ENCODE results near the gene SAYSD1. TPM values are rescaled to one million over a fixed set of nuclear protein-coding genes. Genes with fewer than 3 reads are reported as not detected.

SAYSD1 gene
- total and polyA plus RNA-seq, 2 experiments from 2014 or later = 16.9 to 23.4 TPM

GRCh38 chr6:39085129-39085797, 29.7 kb downstream of the SAYSD1 start:
- no peaks in the 10 kb centered on the region for H4K20me1 ChIP-seq (ENCODE audit: insufficient read depth, poor library complexity, severe bottlenecking)
- H3K79me2 ChIP-seq = no peaks in the 10 kb centered on the region
- DNase-seq (ENCODE audit: low spot score) = no peak
- no peaks in the 10 kb centered on the region for H3K9me3 ChIP-seq (ENCODE audit: low read depth)
- H3K4me2 ChIP-seq = no peak overlapping the region
- H3K36me3 ChIP-seq (replicated peaks; ENCODE audit: insufficient read depth, low read depth) = no peaks in the 10 kb centered on the region
- no peaks in the 10 kb centered on the region for H3K4me1 ChIP-seq (ENCODE audit: insufficient read depth)
- no peak overlapping the region for H3K4me3 ChIP-seq
- H3K27me3 ChIP-seq = peaks cover 8% of the 10 kb centered on the region
- H2AFZ ChIP-seq = no peak overlapping the region
- no peaks in the 10 kb centered on the region for H3K9me2 ChIP-seq (replicated peaks; ENCODE audit: insufficient read depth)
- WGBS (ENCODE audit: low lambda C conversion rate, missing lambda C conversion rate) = 62% methylated on average over 5 of the region's 5 CpGs
- no peak overlapping the region for H3K27ac ChIP-seq
- TF ChIP-seq EZH2 (IDR thresholded peaks at IDR 0.05; ENCODE audit: borderline replicate concordance) (no peak), CTCF (IDR thresholded peaks at IDR 0.05; ENCODE audit: poor library complexity) (no peak), EZH2phosphoT487 (IDR thresholded peaks at IDR 0.05; ENCODE audit: low read depth, severe bottlenecking, unreplicated experiment) (no peak)

DNA sequence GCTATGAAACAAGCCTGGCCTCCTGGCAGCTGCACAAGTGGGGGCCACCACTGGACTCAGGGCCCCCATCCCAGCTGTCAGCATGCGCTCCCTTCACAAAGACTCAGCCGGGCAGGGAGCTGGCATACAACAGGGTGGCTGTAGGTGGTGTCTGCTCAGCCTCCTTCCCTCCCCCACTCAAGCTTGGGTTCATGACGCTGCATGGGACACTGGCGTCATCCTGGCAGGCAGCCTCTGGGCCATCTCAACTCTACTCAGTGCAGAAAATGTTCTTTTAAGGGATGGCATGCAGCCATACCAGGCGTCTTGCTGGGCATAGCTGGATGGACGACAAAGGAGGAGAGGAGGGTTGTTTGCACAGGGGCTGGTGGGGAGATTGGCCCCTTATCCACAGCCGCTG, 30.5 kb downstream of the SAYSD1 start:
- 92% methylated on average over 7 of the region's 7 CpGs for WGBS (ENCODE audit: low lambda C conversion rate, missing lambda C conversion rate)
- Histone ChIP-seq H3K27ac (no peak overlapping the region), H3K4me3 (no peak overlapping the region), H2AFZ (no peak overlapping the region), H3K4me2 (no peak overlapping the region), H3K9me3 (ENCODE audit: low read depth) (no peaks in the 10 kb centered on the region), H3K9me2 (replicated peaks; ENCODE audit: insufficient read depth) (no peaks in the 10 kb centered on the region), H3K36me3 (replicated peaks; ENCODE audit: insufficient read depth, low read depth) (no peaks in the 10 kb centered on the region), H3K27me3 (peaks cover 8% of the 10 kb centered on the region), H3K79me2 (no peaks in the 10 kb centered on the region), H4K20me1 (ENCODE audit: insufficient read depth, poor library complexity, severe bottlenecking) (no peaks in the 10 kb centered on the region), H3K4me1 (ENCODE audit: insufficient read depth) (no peaks in the 10 kb centered on the region)
- DNase-seq (ENCODE audit: low spot score) = no peak
- TF ChIP-seq EZH2 (IDR thresholded peaks at IDR 0.05; ENCODE audit: borderline replicate concordance) (no peak), EZH2phosphoT487 (IDR thresholded peaks at IDR 0.05; ENCODE audit: low read depth, severe bottlenecking, unreplicated experiment) (no peak), CTCF (IDR thresholded peaks at IDR 0.05; ENCODE audit: poor library complexity) (no peak)

GRCh38 chr6:39083231-39083634, 31.8 kb downstream of the SAYSD1 start:
- no peaks in the 10 kb centered on the region for H4K20me1 ChIP-seq (ENCODE audit: insufficient read depth, poor library complexity, severe bottlenecking)
- no peak overlapping the region for H2AFZ ChIP-seq
- no peak overlapping the region for H3K4me3 ChIP-seq
- no peak overlapping the region for H3K4me2 ChIP-seq
- no peaks in the 10 kb centered on the region for H3K9me3 ChIP-seq (ENCODE audit: low read depth)
- no peaks in the 10 kb centered on the region for H3K9me2 ChIP-seq (replicated peaks; ENCODE audit: insufficient read depth)
- no peaks in the 10 kb centered on the region for H3K4me1 ChIP-seq (ENCODE audit: insufficient read depth)
- no peak overlapping the region for H3K27ac ChIP-seq
- TF ChIP-seq CTCF (IDR thresholded peaks at IDR 0.05; ENCODE audit: poor library complexity) (no peak), EZH2phosphoT487 (IDR thresholded peaks at IDR 0.05; ENCODE audit: low read depth, severe bottlenecking, unreplicated experiment) (no peak), EZH2 (IDR thresholded peaks at IDR 0.05; ENCODE audit: borderline replicate concordance) (no peak)
- H3K27me3 ChIP-seq = peaks cover 8% of the 10 kb centered on the region
- 66% methylated on average over 2 of the region's 2 CpGs for WGBS (ENCODE audit: low lambda C conversion rate, missing lambda C conversion rate)
- no peaks in the 10 kb centered on the region for H3K79me2 ChIP-seq
- H3K36me3 ChIP-seq (replicated peaks; ENCODE audit: insufficient read depth, low read depth) = no peaks in the 10 kb centered on the region
- no peak for DNase-seq (ENCODE audit: low spot score)

All from hepatocyte (in vitro differentiated cells).